Left ventricle myocardium inferior (tissue), 1 donor: ENCODE measurements around the gene HTRA3. TPM values are rescaled to one million over a fixed set of nuclear protein-coding genes. Genes with fewer than 3 reads are reported as not detected.
"Not testable (repeated sequence)": the region's sequence is repeated elsewhere in the genome, so short reads cannot be mapped to it uniquely, and the experiment has no call there.

Experiments used
- DNase-seq: peaks from one replicate; pipeline ENCODE4 v3.0.0-alpha.2; 2020
- H3K27ac ChIP-seq: fragments of 200-600 bp; replicated peaks from 2 replicates; pipeline ENCODE4 v1.8.0; 2021
- H3K27me3 ChIP-seq: fragments of 200-600 bp; 2 replicates; pipeline ENCODE4 v1.8.0; 2021; ENCODE audit warnings: low read depth
- H3K36me3 ChIP-seq: fragments of 200-600 bp; 2 replicates; pipeline ENCODE4 v1.8.0; 2021
- H3K4me1 ChIP-seq: fragments of 200-600 bp; 2 replicates; pipeline ENCODE4 v1.8.0; 2021
- H3K4me3 ChIP-seq: fragments of 200-600 bp; 2 replicates; pipeline ENCODE4 v1.8.0; 2021; ENCODE audit warnings: mild to moderate bottlenecking, moderate library complexity
- H3K9me3 ChIP-seq: fragments of 200-600 bp; replicated peaks from 2 replicates; pipeline ENCODE4 v1.8.0; 2021
- CTCF ChIP-seq: fragments of 200-600 bp; IDR thresholded peaks from 2 replicates; pipeline ENCODE4 v1.8.0; 2021; ENCODE audit warnings: antibody characterized with exemption, mild to moderate bottlenecking, borderline replicate concordance
- intact Hi-C: fragments of 100-400 bp; cut with micrococcal nuclease; formaldehyde crosslinking; loops from one replicate; pipeline ENCODE4 v1.11.0; 2022
- total RNA-seq: library from RNA; stranded (reverse); fragmentation: NEBNext Ultra II Directional; extraction: Animal tissue kit (Norgen Biotek cat#: 25700); gene quantifications from one replicate; pipeline ENCODE4 v1.2.1, GENCODE V29; 2021
- donor health status: DM: no; HTN: yes; CAD: no; lungs with severe emphysema.

The HTRA3 gene
- total RNA-seq, 1 donor from 2014 or later, result 119 TPM

- no peak for DNase-seq
- H3K36me3 ChIP-seq, result no peaks in the 10 kb centered on the region
- H3K4me3 ChIP-seq, result no peak overlapping the region
- H3K27me3 ChIP-seq, result no peaks in the 10 kb centered on the region
- H3K4me1 ChIP-seq, result peaks cover 30% of the 10 kb centered on the region
- intact Hi-C loops, result no loop called here
- no peaks in the 10 kb centered on the region for H3K9me3 ChIP-seq
- TF ChIP-seq CTCF, result no peak
- no peak overlapping the region for H3K27ac ChIP-seq
Observed at GRCh38 chr4:8347660-8348059, 78.1 kb downstream of the HTRA3 start.

- no peaks in the 10 kb centered on the region for H3K36me3 ChIP-seq
- H3K27ac ChIP-seq, result no peak overlapping the region
- intact Hi-C loops, result no loop called here
- peaks cover 30% of the 10 kb centered on the region for H3K4me1 ChIP-seq
- no peak for TF ChIP-seq CTCF
- no peaks in the 10 kb centered on the region for H3K27me3 ChIP-seq
- no peaks in the 10 kb centered on the region for H3K9me3 ChIP-seq
- no peak for DNase-seq
- no peak overlapping the region for H3K4me3 ChIP-seq
Observed at GRCh38 chr4:8348071-8348470, 78.5 kb downstream of the HTRA3 start.

GRCh38 chr4:8349236-8349635 is 79.7 kb downstream of the HTRA3 start:
- H3K27me3 ChIP-seq, DNase-seq, H3K9me3 ChIP-seq, H3K4me3 ChIP-seq, intact Hi-C loops, H3K27ac ChIP-seq, H3K36me3 ChIP-seq: not testable (repeated sequence)
- peaks cover 31% of the 10 kb centered on the region for H3K4me1 ChIP-seq

GRCh38 chr4:8349664-8350236 is 80.2 kb downstream of the HTRA3 start:
- no peak for TF ChIP-seq CTCF
- intact Hi-C loops, result no loop called here
- H3K36me3 ChIP-seq, result no peaks in the 10 kb centered on the region
- no peaks in the 10 kb centered on the region for H3K27me3 ChIP-seq
- no peak overlapping the region for H3K4me3 ChIP-seq
- no peaks in the 10 kb centered on the region for H3K9me3 ChIP-seq
- no peak for DNase-seq
- peaks cover 31% of the 10 kb centered on the region for H3K4me1 ChIP-seq
- H3K27ac ChIP-seq, result no peak overlapping the region

GRCh38 chr4:8350352-8350751 is 80.8 kb downstream of the HTRA3 start:
- DNase-seq, result no peak
- Histone ChIP-seq H3K27ac (no peak overlapping the region), H3K9me3 (no peaks in the 10 kb centered on the region), H3K4me3 (no peak overlapping the region), H3K4me1 (peaks cover 34% of the 10 kb centered on the region), H3K27me3 (no peaks in the 10 kb centered on the region), H3K36me3 (no peaks in the 10 kb centered on the region)
- TF ChIP-seq CTCF, result no peak
- intact Hi-C loops, result no loop called here

DNA sequence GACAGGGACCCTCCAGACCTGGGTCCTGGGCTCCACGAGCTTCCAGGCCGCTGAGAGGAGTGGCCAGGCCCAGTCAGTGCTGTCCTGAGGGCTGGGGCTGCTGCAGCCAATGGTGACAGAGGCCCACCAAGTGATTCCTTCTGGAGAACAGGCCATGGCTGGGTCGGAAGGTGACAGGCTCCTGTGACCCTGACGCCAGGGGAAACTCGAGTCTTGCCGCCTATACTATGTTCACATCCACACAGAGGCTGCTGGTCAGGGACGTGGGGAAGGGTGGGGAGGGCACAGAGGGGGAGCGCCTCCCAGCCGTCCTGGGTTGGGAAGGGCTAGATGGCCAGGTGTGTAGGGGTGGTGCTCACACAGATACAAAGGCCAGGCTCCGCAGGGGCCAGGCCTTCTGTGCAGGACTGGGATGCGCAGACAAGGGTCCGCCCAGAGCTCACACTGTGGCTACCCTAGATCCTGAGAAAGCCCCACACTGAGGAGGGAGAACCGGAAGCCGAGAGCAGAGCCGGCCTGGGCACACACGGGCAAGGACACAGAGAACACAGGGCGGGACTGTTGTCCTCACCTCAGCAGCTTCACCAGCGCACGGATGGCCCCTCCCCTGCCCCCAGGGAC is 81.4 kb downstream of the HTRA3 start:
- TF ChIP-seq CTCF, result no peak
- H3K27me3 ChIP-seq, result no peaks in the 10 kb centered on the region

More for the DNA sequence above, 81.4 kb downstream of the HTRA3 start:
- H3K36me3 ChIP-seq, result no peaks in the 10 kb centered on the region
- no peaks in the 10 kb centered on the region for H3K9me3 ChIP-seq
- no peak overlapping the region for H3K27ac ChIP-seq
- intact Hi-C loops, result no loop called here
- no peak overlapping the region for H3K4me3 ChIP-seq
- H3K4me1 ChIP-seq, result peaks cover 40% of the 10 kb centered on the region
- DNase-seq, result no peak
